SU-DHL-6 (cell line): ENCODE results near the gene EDNRB.

Experiments used
- H2AFZ ChIP-seq: fragments of 200-600 bp; sonication (generic); 2 replicates; pipeline ENCODE4 v1.6.1; 2014; ENCODE audit warnings: low read depth, mild to moderate bottlenecking, moderate library complexity, mixed read lengths, antibody characterized with exemption, low read length; ENCODE audit not compliant: severe bottlenecking
- H3F3A ChIP-seq: fragments of 200-600 bp; shearing (Covaris generic); 2 replicates; pipeline ENCODE4 v1.6.0; 2016; ENCODE audit warnings: antibody characterized with exemption, mild to moderate bottlenecking; ENCODE audit not compliant: insufficient read depth
- H3K27ac ChIP-seq: fragments of 200-600 bp; sonication (generic); 2 replicates; pipeline ENCODE4 v1.5.1; 2016; ENCODE audit warnings: low read depth, mild to moderate bottlenecking, low read length, moderate library complexity, mixed read lengths
- H3K27me3 ChIP-seq: fragments of 200-600 bp; sonication (generic), shearing (Covaris generic); 2 replicates; pipeline ENCODE4 v1.6.0; 2014; ENCODE audit warnings: mild to moderate bottlenecking, low read length
- H3K36me3 ChIP-seq: fragments of 200-600 bp; sonication (generic); 2 replicates; pipeline ENCODE4 v1.6.1; 2014; ENCODE audit warnings: mild to moderate bottlenecking, low read length, mixed read lengths
- H3K4me2 ChIP-seq: fragments of 300-600, 200-600 bp; shearing (Covaris generic), sonication (generic); 2 replicates; pipeline ENCODE4 v1.6.0; 2014; ENCODE audit warnings: low read length, low read depth, mild to moderate bottlenecking; ENCODE audit not compliant: poor library complexity, severe bottlenecking
- H3K4me3 ChIP-seq: fragments of 200-600 bp; sonication (generic); 2 replicates; pipeline ENCODE4 v1.5.1; 2014; ENCODE audit warnings: antibody characterized with exemption, low read length, mild to moderate bottlenecking, mixed read lengths; ENCODE audit not compliant: insufficient read depth, poor library complexity, severe bottlenecking
- H3K79me2 ChIP-seq: fragments of 200-600 bp; sonication (generic); 2 replicates; pipeline ENCODE4 v1.6.1; 2014; ENCODE audit warnings: mild to moderate bottlenecking, low read length, moderate library complexity; ENCODE audit not compliant: insufficient read depth
- H3K9ac ChIP-seq: fragments of 200-600 bp; sonication (generic); 2 replicates; pipeline ENCODE4 v1.7.0; 2014; ENCODE audit warnings: mild to moderate bottlenecking, low read length
- H3K9me2 ChIP-seq: fragments of 200-600 bp; sonication (generic); replicated peaks from 2 replicates; pipeline ENCODE4 v1.6.1; 2014; ENCODE audit warnings: low read length; ENCODE audit not compliant: insufficient read depth
- H3K9me3 ChIP-seq: fragments of 200-600 bp; sonication (generic); 2 replicates; pipeline ENCODE4 v1.6.1; 2014; ENCODE audit warnings: low read length, mixed read lengths; ENCODE audit not compliant: insufficient read depth
- H4K20me1 ChIP-seq: fragments of 200-600 bp; sonication (generic); 2 replicates; pipeline ENCODE4 v1.6.1; 2014; ENCODE audit warnings: low read depth, mild to moderate bottlenecking, antibody characterized with exemption, low read length, moderate library complexity, mixed read lengths
- EZH2phosphoT487 ChIP-seq: fragments of 200-600 bp; sonication (generic), shearing (Covaris generic); conservative IDR thresholded peaks from 2 replicates; pipeline ENCODE4 v1.6.1; 2018; ENCODE audit warnings: mild to moderate bottlenecking, antibody characterized with exemption, low read length, moderate library complexity, mixed read lengths
- TF ChIP-seq, protein P1 (sequence below): fragments of 200-600 bp; sonication (generic); IDR thresholded peaks from one replicate; pipeline ENCODE4 v1.5.1; 2017; ENCODE audit warnings: antibody characterized with exemption, mild to moderate bottlenecking, low read length, moderate library complexity; ENCODE audit not compliant: insufficient read depth, poor library complexity, severe bottlenecking

Gene EDNRB

DNA sequence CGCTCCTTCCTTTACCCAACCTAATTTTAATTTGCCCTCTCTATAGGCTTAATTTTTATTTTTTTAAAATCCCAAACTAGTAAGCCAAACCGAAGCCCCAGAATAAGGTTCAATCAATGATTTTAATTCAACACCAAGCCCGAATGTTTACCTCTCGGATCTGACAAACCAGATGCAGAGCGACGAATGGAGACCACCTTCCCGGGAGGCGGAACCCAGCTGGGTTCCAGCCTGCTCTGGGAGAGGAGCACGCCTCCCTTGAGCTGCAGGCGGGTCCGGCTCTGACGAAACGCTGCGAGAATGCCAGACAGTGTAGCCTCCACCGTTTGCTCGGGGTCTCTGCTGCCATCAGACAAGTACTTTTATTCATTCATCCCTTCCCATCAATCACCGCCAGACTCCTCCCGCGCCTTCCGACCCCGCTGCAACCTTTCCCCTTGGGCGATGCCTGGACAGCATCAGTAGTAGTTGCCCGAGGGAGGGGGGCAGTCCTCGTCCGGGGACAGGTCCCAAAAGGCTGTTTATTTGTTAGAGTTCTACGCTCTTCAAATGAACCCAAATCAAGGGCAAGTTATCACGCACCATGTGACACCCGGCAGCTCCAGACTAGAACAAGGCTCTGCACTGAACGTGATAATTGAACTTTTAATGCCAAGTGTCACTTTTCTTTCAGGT, 752 bp upstream of the EDNRB start:
- Histone ChIP-seq H3K27me3 (no peaks in the 10 kb centered on the region), H4K20me1 (no peaks in the 10 kb centered on the region), H3K9me2 (no peaks in the 10 kb centered on the region), H3K27ac (no peak overlapping the region), H3K79me2 (no peaks in the 10 kb centered on the region), H3K36me3 (no peaks in the 10 kb centered on the region; the same call in 1 of the 2 replicates), H3K9me3 (no peaks in the 10 kb centered on the region), H2AFZ (no peak overlapping the region), H3F3A (no peaks in the 10 kb centered on the region), H3K4me3 (no peak overlapping the region), H3K4me2 (no peak overlapping the region), H3K9ac (no peak overlapping the region)
- no peak for TF ChIP-seq EZH2phosphoT487
- TF ChIP-seq, protein P1, sequence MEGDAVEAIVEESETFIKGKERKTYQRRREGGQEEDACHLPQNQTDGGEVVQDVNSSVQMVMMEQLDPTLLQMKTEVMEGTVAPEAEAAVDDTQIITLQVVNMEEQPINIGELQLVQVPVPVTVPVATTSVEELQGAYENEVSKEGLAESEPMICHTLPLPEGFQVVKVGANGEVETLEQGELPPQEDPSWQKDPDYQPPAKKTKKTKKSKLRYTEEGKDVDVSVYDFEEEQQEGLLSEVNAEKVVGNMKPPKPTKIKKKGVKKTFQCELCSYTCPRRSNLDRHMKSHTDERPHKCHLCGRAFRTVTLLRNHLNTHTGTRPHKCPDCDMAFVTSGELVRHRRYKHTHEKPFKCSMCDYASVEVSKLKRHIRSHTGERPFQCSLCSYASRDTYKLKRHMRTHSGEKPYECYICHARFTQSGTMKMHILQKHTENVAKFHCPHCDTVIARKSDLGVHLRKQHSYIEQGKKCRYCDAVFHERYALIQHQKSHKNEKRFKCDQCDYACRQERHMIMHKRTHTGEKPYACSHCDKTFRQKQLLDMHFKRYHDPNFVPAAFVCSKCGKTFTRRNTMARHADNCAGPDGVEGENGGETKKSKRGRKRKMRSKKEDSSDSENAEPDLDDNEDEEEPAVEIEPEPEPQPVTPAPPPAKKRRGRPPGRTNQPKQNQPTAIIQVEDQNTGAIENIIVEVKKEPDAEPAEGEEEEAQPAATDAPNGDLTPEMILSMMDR = no peak

DNA sequence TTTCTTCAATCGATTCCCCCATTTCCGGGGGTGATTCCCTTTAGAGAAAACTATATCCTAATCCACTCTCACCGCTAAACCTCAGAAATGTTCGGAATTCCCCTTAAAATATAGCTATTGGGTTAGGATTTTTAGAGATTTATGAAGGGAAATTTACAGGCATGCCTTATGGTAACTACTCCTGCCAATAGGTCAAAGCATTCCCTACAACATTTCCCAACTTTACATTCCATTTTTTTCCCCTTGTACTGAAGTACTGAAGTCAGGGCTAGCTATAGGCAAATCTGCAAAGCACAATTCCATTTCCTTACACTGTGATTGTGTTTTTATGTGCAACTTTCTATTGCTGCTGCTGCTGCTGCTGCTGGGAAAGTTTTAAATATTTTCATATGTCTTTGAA, 2.1 kb downstream of the EDNRB start:
- no peak overlapping the region for H3K9ac ChIP-seq
- no peak overlapping the region for H3K27ac ChIP-seq
- no peaks in the 10 kb centered on the region for H3K36me3 ChIP-seq
- TF ChIP-seq, protein P1 = no peak
- no peak for TF ChIP-seq EZH2phosphoT487
- no peaks in the 10 kb centered on the region for H3K27me3 ChIP-seq
- H3K4me2 ChIP-seq = no peak overlapping the region
- H3K9me3 ChIP-seq = no peaks in the 10 kb centered on the region
- H3K9me2 ChIP-seq = no peaks in the 10 kb centered on the region
- H3F3A ChIP-seq = no peaks in the 10 kb centered on the region
- no peaks in the 10 kb centered on the region for H3K79me2 ChIP-seq
- H2AFZ ChIP-seq = no peak overlapping the region
- no peak overlapping the region for H3K4me3 ChIP-seq
- no peaks in the 10 kb centered on the region for H4K20me1 ChIP-seq

DNA sequence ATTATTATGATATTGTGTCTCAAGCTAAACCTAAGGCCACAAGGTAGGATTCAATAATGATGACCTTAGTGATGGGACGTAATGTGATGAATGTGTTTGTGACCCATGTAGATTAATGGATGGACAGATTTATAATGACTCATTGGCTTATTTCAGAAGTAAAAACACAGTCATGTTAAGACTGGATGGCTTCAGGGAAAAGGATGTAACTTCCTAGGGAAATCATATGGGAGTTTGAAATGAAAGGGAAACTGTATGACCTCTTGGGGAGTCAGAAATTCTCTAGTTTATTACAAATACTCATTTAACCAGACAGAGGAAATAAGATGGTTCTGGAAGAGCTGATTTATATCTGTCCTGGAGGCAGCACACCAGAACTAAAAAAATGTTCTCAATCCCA, 2.9 kb downstream of the EDNRB start:
- H3K36me3 ChIP-seq = no peaks in the 10 kb centered on the region
- TF ChIP-seq EZH2phosphoT487 = no peak
- TF ChIP-seq, protein P1 = no peak

DNA sequence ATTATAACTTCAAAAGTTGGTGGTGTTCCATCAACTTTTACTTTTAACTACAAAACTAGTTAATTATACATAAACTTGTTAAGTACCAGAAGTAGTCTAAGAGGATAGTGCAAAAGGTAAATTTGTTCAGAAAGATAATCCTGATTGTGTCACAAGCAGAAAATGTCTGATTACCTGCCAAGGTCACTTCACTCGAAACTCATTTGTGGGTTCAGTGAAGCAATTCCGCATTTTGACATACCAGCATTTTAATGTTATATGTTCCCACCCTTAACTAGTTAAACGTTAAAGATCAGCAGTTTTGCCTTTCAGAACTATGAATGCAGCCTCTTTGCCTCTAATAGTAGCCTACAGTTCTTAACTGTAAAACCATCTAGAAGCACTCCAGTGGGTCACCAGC, 5.6 kb downstream of the EDNRB start:
- Histone ChIP-seq H3K9me2 (no peaks in the 10 kb centered on the region), H4K20me1 (no peaks in the 10 kb centered on the region), H2AFZ (no peak overlapping the region), H3K4me2 (no peak overlapping the region), H3K4me3 (no peak overlapping the region), H3K9me3 (no peaks in the 10 kb centered on the region), H3K79me2 (no peaks in the 10 kb centered on the region), H3K36me3 (no peaks in the 10 kb centered on the region), H3K27me3 (no peaks in the 10 kb centered on the region), H3K27ac (no peak overlapping the region), H3K9ac (no peak overlapping the region), H3F3A (no peaks in the 10 kb centered on the region)
- TF ChIP-seq, protein P1 = no peak

More for the DNA sequence above, 2.9 kb downstream of the EDNRB start:
- H3K9me3 ChIP-seq = no peaks in the 10 kb centered on the region
- no peak overlapping the region for H3K4me3 ChIP-seq
- no peaks in the 10 kb centered on the region for H3K79me2 ChIP-seq
- H3K9ac ChIP-seq = no peak overlapping the region
- no peaks in the 10 kb centered on the region for H3K27me3 ChIP-seq
- no peak overlapping the region for H3K4me2 ChIP-seq
- no peaks in the 10 kb centered on the region for H4K20me1 ChIP-seq
- H3K9me2 ChIP-seq = no peaks in the 10 kb centered on the region
- H3F3A ChIP-seq = no peaks in the 10 kb centered on the region
- no peak overlapping the region for H2AFZ ChIP-seq
- no peak overlapping the region for H3K27ac ChIP-seq
